K562 (cell line): ENCODE data around the gene IKZF4. TPM values are rescaled to one million over a fixed set of nuclear protein-coding genes. Genes with fewer than 3 reads are reported as not detected.

Experiments
- ARID1B ChIP-seq: fragments of 450-650 bp; IDR thresholded peaks from 2 replicates; pipeline ENCODE4 v1.6.1; 2016; ENCODE audit warnings: antibody characterized with exemption, mild to moderate bottlenecking, inconsistent platforms
- CHD2 ChIP-seq: IDR thresholded peaks from 2 replicates; pipeline ENCODE4 v1.6.1; 2011; ENCODE audit warnings: low read depth, low read length
- DMBX1 ChIP-seq: fragments of 250-450 bp; sonication (Bioruptor Pico); IDR thresholded peaks from 2 replicates; pipeline ENCODE4 v1.8.0; 2022; ENCODE audit warnings: inconsistent platforms, mild to moderate bottlenecking, moderate library complexity, borderline replicate concordance
- FOXK1 ChIP-seq: sonication (generic); formaldehyde crosslinking; IDR thresholded peaks from 2 replicates; pipeline ENCODE4 v1.8.0; 2022; ENCODE audit warnings: missing genetic modification reagents, mild to moderate bottlenecking, borderline replicate concordance
- FOXK2 ChIP-seq, 2 experiments: fragments of 450-650 bp; IDR thresholded peaks in 1 of 2; conservative IDR thresholded peaks in 1 of 2; 2 replicates each; pipeline ENCODE4 v1.6.1; 2016; ENCODE audit warnings: low read depth in 2 of 2, mild to moderate bottlenecking in 1 of 2
- ILK ChIP-seq: fragments of 450-650 bp; IDR thresholded peaks from 2 replicates; pipeline ENCODE4 v1.6.1; 2016; ENCODE audit warnings: missing genetic modification characterization, low read depth, mild to moderate bottlenecking, missing compliant biosample characterization, moderate library complexity, borderline replicate concordance
- MEF2D ChIP-seq: conservative IDR thresholded peaks from 2 replicates; pipeline ENCODE4 v1.6.1; 2016; ENCODE audit warnings: low read depth, missing genetic modification characterization, missing compliant biosample characterization
- NEUROD1 ChIP-seq: fragments of 150-350 bp; IDR thresholded peaks from 2 replicates; pipeline ENCODE4 v1.6.1; 2014; ENCODE audit warnings: borderline replicate concordance, low read length, low read depth; ENCODE audit not compliant: partially characterized antibody
- PHB ChIP-seq: fragments of 250-450 bp; sonication (Bioruptor Pico); IDR thresholded peaks from 2 replicates; pipeline ENCODE4 v1.5.0; 2021
- POLR3A ChIP-seq: IDR thresholded peaks from 2 replicates; pipeline ENCODE4 v1.6.1; 2011; ENCODE audit warnings: borderline replicate concordance, mild to moderate bottlenecking, moderate library complexity; ENCODE audit not compliant: insufficient read length, insufficient read depth; ENCODE audit errors: extremely low read depth
- RBM17 ChIP-seq: fragments of 200-400 bp; formaldehyde crosslinking; IDR thresholded peaks from 2 replicates; pipeline ENCODE4 v1.6.1; 2017; ENCODE audit warnings: low read depth, mild to moderate bottlenecking, low read length, borderline replicate concordance
- RCOR1 ChIP-seq, 2 experiments: IDR thresholded peaks; 2 replicates each; pipeline ENCODE4 v1.6.1; 2012; ENCODE audit warnings: low read depth in 2 of 2, low read length in 2 of 2, borderline replicate concordance in 1 of 2, improper control_type of control experiment in 1 of 2
- SMARCC2 ChIP-seq: fragments of 450-650 bp; IDR thresholded peaks from 2 replicates; pipeline ENCODE4 v1.6.1; 2017; ENCODE audit warnings: antibody characterized with exemption, moderate library complexity, mild to moderate bottlenecking, low read depth
- YY1 ChIP-seq, 3 experiments: IDR thresholded peaks; 2 replicates each; pipeline ENCODE4 v1.6.1; 2011; ENCODE audit warnings: low read length in 2 of 3, mild to moderate bottlenecking in 2 of 3, moderate library complexity in 2 of 3, borderline replicate concordance in 1 of 3, control low read depth in 1 of 3, low read depth in 1 of 3; ENCODE audit not compliant: insufficient read depth in 3 of 3, insufficient replicate concordance in 2 of 3, control insufficient read depth in 1 of 3, insufficient read length in 1 of 3; ENCODE audit errors: extremely low read depth in 1 of 3
- ZKSCAN8 ChIP-seq: fragments of 200-800 bp; sonication (Bioruptor generic); IDR thresholded peaks from 2 replicates; pipeline ENCODE4 v1.6.1; 2016; ENCODE audit warnings: missing genetic modification characterization, missing compliant biosample characterization
- ZNF354B ChIP-seq: fragments of 250-450 bp; sonication (Bioruptor Pico); IDR thresholded peaks from 2 replicates; pipeline ENCODE4 v1.4.0; 2020
- ZNF41 ChIP-seq: fragments of 250-450 bp; sonication (Bioruptor Pico); conservative IDR thresholded peaks from 2 replicates; pipeline ENCODE4 v1.4.0; 2020; ENCODE audit warnings: mild to moderate bottlenecking
- ZNF431 ChIP-seq: sonication (generic); formaldehyde crosslinking; IDR thresholded peaks from 2 replicates; pipeline ENCODE4 v1.8.0; 2022; ENCODE audit warnings: mild to moderate bottlenecking, missing genetic modification reagents
- ZNF551 ChIP-seq: fragments of 250-450 bp; sonication (Bioruptor Pico); IDR thresholded peaks from 2 replicates; pipeline ENCODE4 v1.5.0; 2021; ENCODE audit warnings: mild to moderate bottlenecking, moderate library complexity
- ZSCAN29 ChIP-seq: fragments of 450-650 bp; IDR thresholded peaks from 2 replicates; pipeline ENCODE4 v1.6.1; 2017
- polyA plus RNA-seq, 8 experiments: library from polyadenylated mRNA; depleted of rRNA in 4 of 8; stranded (reverse) in 5 of 8; unstranded in 3 of 8; fragments of >200 nt; fragmentation: Nextera tagmentation in 2 of 8; fragmentation: Illumina TruSeq in 1 of 8; extraction: Ambion mirVana in 2 of 8; extraction: Trizol in 1 of 8; gene quantifications; 2 replicates each; pipeline versions ENCODE4 v1.2.1 to v1.2.3, GENCODE V29; 2011 to 2014; ENCODE audit warnings: inconsistent platforms in 1 of 8, missing spikeins in 1 of 8
- total RNA-seq, 7 experiments: library from RNA; depleted of rRNA in 6 of 7; stranded (reverse); fragments of >200 nt in 6 of 7; fragmentation: Illumina TruSeq in 2 of 7; extraction: Trizol in 2 of 7; gene quantifications; 2 replicates each; pipeline versions ENCODE4 v1.2.1 to v1.2.3, GENCODE V29; 2011 to 2021; ENCODE audit warnings: low replicate concordance in 1 of 7
- TF ChIP-seq, protein P1 (sequence below): fragments of 450-650 bp; IDR thresholded peaks from 2 replicates; pipeline ENCODE4 v1.6.1; 2018; ENCODE audit warnings: mild to moderate bottlenecking, low read depth; ENCODE audit not compliant: partially characterized antibody
- TF ChIP-seq, protein P2 (sequence below): fragments of 250-450 bp; sonication (Bioruptor Pico); IDR thresholded peaks from 2 replicates; pipeline ENCODE4 v1.4.0; 2020; ENCODE audit warnings: mild to moderate bottlenecking, moderate library complexity, borderline replicate concordance

The IKZF4 gene
- total and polyA plus RNA-seq, 9 of the 15 experiments (the other 6 are each of a cell fraction or from before 2014, with no cell fraction given): 1.9 to 16.3 (median 3.6) TPM

- TF ChIP-seq, protein P1, sequence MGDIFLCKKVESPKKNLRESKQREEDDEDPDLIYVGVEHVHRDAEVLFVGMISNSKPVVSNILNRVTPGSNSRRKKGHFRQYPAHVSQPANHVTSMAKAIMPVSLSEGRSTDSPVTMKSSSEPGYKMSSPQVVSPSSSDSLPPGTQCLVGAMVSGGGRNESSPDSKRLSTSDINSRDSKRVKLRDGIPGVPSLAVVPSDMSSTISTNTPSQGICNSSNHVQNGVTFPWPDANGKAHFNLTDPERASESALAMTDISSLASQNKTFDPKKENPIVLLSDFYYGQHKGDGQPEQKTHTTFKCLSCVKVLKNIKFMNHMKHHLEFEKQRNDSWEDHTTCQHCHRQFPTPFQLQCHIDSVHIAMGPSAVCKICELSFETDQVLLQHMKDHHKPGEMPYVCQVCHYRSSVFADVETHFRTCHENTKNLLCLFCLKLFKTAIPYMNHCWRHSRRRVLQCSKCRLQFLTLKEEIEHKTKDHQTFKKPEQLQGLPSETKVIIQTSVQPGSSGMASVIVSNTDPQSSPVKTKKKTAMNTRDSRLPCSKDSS: no peak
- TF ChIP-seq, protein P2, sequence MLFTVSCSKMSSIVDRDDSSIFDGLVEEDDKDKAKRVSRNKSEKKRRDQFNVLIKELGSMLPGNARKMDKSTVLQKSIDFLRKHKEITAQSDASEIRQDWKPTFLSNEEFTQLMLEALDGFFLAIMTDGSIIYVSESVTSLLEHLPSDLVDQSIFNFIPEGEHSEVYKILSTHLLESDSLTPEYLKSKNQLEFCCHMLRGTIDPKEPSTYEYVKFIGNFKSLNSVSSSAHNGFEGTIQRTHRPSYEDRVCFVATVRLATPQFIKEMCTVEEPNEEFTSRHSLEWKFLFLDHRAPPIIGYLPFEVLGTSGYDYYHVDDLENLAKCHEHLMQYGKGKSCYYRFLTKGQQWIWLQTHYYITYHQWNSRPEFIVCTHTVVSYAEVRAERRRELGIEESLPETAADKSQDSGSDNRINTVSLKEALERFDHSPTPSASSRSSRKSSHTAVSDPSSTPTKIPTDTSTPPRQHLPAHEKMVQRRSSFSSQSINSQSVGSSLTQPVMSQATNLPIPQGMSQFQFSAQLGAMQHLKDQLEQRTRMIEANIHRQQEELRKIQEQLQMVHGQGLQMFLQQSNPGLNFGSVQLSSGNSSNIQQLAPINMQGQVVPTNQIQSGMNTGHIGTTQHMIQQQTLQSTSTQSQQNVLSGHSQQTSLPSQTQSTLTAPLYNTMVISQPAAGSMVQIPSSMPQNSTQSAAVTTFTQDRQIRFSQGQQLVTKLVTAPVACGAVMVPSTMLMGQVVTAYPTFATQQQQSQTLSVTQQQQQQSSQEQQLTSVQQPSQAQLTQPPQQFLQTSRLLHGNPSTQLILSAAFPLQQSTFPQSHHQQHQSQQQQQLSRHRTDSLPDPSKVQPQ (CRISPR knock-in tag): no peak
- TF ChIP-seq PHB (CRISPR knock-in tag) (no peak), ARID1B (peak; percentile 83), ZNF41 (no peak), RBM17 (no peak), ZKSCAN8 (CRISPR knock-in tag) (no peak), RCOR1 (IDR thresholded peaks at IDR 0.05; ENCODE audit: borderline replicate concordance in 1 of 2, low read depth in 2 of 2, low read length in 2 of 2) (peak in 1 of 2 experiments; percentile 74; a peak in 2 of 4 replicates), DMBX1 (CRISPR knock-in tag) (no peak), POLR3A (no peak), ILK (tag) (no peak), MEF2D (no peak), ZNF551 (CRISPR knock-in tag) (no peak), ZNF431 (CRISPR knock-in tag) (no peak; the same call in 1 of the 2 replicates), ZNF354B (CRISPR knock-in tag) (no peak), FOXK2 (conservative IDR thresholded peaks at IDR 0.05 in 1 of 2, IDR thresholded peaks at IDR 0.05 in 1 of 2; ENCODE audit: low read depth in 2 of 2) (peak in 1 of 2 experiments; percentile 53; a peak in 2 of 4 replicates), YY1 (IDR thresholded peaks at IDR 0.05; ENCODE audit: borderline replicate concordance in 1 of 3, control insufficient read depth in 1 of 3, extremely low read depth in 1 of 3, insufficient read depth in 3 of 3, insufficient read length in 1 of 3, insufficient replicate concordance in 2 of 3, low read depth in 1 of 3, low read length in 2 of 3) (peak in 1 of 3 experiments; percentile 51), FOXK1 (CRISPR knock-in tag) (peak; percentile 61; the same call in 1 of the 2 replicates), SMARCC2 (no peak; the same call in 1 of the 2 replicates), ZSCAN29 (peak; percentile 82; the same call in 1 of the 2 replicates), NEUROD1 (peak; percentile 55), CHD2 (peak; percentile 66; the same call in 1 of the 2 replicates)
Observed at GRCh38 chr12:56079723-56080555, 59.1 kb downstream of the IKZF4 start, which contains the start of gene ERBB3 (continued).
